Measurements from ENCODE around the gene GDF2. TPM values are rescaled to one million over a fixed set of nuclear protein-coding genes. Genes with fewer than 3 reads are reported as not detected.

The GDF2 gene
- total RNA-seq, 1 donor from 2014 or later: not detected

DNA sequence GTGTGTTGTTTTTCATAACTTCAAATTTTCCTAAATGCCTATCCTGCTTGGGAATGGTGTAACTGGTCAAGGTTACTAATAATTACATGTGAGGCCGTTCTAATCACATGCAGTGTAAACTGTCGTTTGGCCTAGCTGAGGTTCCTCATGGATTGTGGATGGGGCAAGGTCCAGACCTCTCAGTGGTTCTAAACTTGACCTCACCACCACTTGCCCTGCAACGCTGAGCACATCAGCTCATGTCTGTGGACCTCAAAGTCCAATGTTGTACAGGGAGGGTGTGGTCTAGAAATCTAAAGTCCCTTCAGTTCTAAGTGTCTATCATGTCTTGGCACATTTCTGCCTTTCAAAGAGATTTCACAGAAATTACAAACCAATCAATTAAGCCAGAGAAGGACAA, 41.5 kb downstream of the GDF2 start:
- DNase-seq: no peak
- TF ChIP-seq, protein P1, sequence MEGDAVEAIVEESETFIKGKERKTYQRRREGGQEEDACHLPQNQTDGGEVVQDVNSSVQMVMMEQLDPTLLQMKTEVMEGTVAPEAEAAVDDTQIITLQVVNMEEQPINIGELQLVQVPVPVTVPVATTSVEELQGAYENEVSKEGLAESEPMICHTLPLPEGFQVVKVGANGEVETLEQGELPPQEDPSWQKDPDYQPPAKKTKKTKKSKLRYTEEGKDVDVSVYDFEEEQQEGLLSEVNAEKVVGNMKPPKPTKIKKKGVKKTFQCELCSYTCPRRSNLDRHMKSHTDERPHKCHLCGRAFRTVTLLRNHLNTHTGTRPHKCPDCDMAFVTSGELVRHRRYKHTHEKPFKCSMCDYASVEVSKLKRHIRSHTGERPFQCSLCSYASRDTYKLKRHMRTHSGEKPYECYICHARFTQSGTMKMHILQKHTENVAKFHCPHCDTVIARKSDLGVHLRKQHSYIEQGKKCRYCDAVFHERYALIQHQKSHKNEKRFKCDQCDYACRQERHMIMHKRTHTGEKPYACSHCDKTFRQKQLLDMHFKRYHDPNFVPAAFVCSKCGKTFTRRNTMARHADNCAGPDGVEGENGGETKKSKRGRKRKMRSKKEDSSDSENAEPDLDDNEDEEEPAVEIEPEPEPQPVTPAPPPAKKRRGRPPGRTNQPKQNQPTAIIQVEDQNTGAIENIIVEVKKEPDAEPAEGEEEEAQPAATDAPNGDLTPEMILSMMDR (IDR thresholded peaks at IDR 0.05; ENCODE audit: partially characterized antibody, unreplicated experiment): no peak
- peaks cover 2% of the 10 kb centered on the region for H3K27me3 Mint-ChIP-seq (ENCODE audit: unreplicated experiment)
- no peak overlapping the region for H3K4me3 Mint-ChIP-seq (ENCODE audit: unreplicated experiment)
- no peaks in the 10 kb centered on the region for H3K36me3 Mint-ChIP-seq (ENCODE audit: unreplicated experiment)
- H3K27ac Mint-ChIP-seq (ENCODE audit: unreplicated experiment): no peak overlapping the region
- peaks cover 3% of the 10 kb centered on the region for H3K9me3 Mint-ChIP-seq (ENCODE audit: unreplicated experiment)
- H3K4me1 Mint-ChIP-seq (ENCODE audit: low read depth, unreplicated experiment): no peaks in the 10 kb centered on the region

- Mint-ChIP-seq H3K27me3 (ENCODE audit: unreplicated experiment) (peaks cover 1% of the 10 kb centered on the region), H3K36me3 (ENCODE audit: unreplicated experiment) (no peaks in the 10 kb centered on the region), H3K4me3 (ENCODE audit: unreplicated experiment) (no peak overlapping the region), H3K9me3 (ENCODE audit: unreplicated experiment) (peaks cover 2% of the 10 kb centered on the region), H3K4me1 (ENCODE audit: low read depth, unreplicated experiment) (no peaks in the 10 kb centered on the region), H3K27ac (ENCODE audit: unreplicated experiment) (no peak overlapping the region)
- no peak for DNase-seq
- TF ChIP-seq, protein P1 (IDR thresholded peaks at IDR 0.05; ENCODE audit: partially characterized antibody, unreplicated experiment): no peak
Observed at GRCh38 chr10:47364366-47364765, 42.1 kb downstream of the GDF2 start.

- no peaks in the 10 kb centered on the region for H3K4me1 Mint-ChIP-seq (ENCODE audit: low read depth, unreplicated experiment)
- H3K9me3 Mint-ChIP-seq (ENCODE audit: unreplicated experiment): peaks cover 4% of the 10 kb centered on the region
- TF ChIP-seq, protein P1 (IDR thresholded peaks at IDR 0.05; ENCODE audit: partially characterized antibody, unreplicated experiment): no peak
- H3K36me3 Mint-ChIP-seq (ENCODE audit: unreplicated experiment): no peaks in the 10 kb centered on the region
- no peak for DNase-seq
- H3K27ac Mint-ChIP-seq (ENCODE audit: unreplicated experiment): no peak overlapping the region
- no peaks in the 10 kb centered on the region for H3K27me3 Mint-ChIP-seq (ENCODE audit: unreplicated experiment)
- no peak overlapping the region for H3K4me3 Mint-ChIP-seq (ENCODE audit: unreplicated experiment)
Observed at GRCh38 chr10:47364911-47365310, 42.7 kb downstream of the GDF2 start.

DNA sequence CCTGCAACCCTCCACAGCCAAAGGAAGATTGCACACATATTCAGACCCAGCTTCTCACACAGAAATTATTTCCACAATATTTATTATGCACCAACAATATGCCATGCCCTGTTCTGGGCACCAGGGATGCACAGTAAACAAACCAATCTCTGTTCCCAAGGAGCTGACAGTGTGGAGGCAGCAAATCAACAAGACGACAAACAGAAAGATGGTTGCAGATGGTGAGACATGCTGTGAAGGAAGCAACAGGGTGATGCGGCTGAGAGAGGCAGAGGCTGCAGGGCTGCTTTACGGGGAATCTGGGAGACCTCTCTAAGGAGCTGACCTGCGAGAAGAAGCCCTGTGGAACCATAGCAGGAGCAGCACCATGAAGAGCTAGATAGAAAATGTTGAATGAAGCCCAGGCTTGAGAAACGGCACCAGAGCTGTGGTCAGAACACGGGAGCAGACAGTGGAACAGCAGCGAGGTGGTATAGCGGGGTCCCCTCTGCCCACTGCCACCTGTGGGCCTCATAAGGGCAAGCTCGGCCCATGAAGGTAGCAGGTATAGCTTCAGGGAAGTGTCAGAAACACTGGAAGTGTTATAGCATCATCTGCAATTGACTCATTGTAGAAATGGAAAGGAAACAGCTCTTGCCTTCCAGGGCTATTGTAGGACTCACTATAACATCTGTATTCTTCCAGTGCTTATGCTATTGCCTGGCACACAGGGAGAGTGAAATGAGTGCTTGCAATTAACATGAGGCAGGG, 43.4 kb downstream of the GDF2 start:
- peak overlapping the region; percentile 11 for H3K27ac Mint-ChIP-seq (ENCODE audit: unreplicated experiment)
- H3K27me3 Mint-ChIP-seq (ENCODE audit: unreplicated experiment): peaks cover 4% of the 10 kb centered on the region
- DNase-seq: no peak
- no peak overlapping the region for H3K4me3 Mint-ChIP-seq (ENCODE audit: unreplicated experiment)
- TF ChIP-seq, protein P1 (IDR thresholded peaks at IDR 0.05; ENCODE audit: partially characterized antibody, unreplicated experiment): no peak
- peaks cover 4% of the 10 kb centered on the region for H3K4me1 Mint-ChIP-seq (ENCODE audit: low read depth, unreplicated experiment)
- H3K9me3 Mint-ChIP-seq (ENCODE audit: unreplicated experiment): peaks cover 4% of the 10 kb centered on the region
- no peaks in the 10 kb centered on the region for H3K36me3 Mint-ChIP-seq (ENCODE audit: unreplicated experiment)

- no peaks in the 10 kb centered on the region for H3K36me3 Mint-ChIP-seq (ENCODE audit: unreplicated experiment)
- peak overlapping the region; percentile 11 for H3K27ac Mint-ChIP-seq (ENCODE audit: unreplicated experiment)
- TF ChIP-seq, protein P1 (IDR thresholded peaks at IDR 0.05; ENCODE audit: partially characterized antibody, unreplicated experiment): no peak
- H3K4me1 Mint-ChIP-seq (ENCODE audit: low read depth, unreplicated experiment): peaks cover 6% of the 10 kb centered on the region
- peaks cover 4% of the 10 kb centered on the region for H3K27me3 Mint-ChIP-seq (ENCODE audit: unreplicated experiment)
- peaks cover 4% of the 10 kb centered on the region for H3K9me3 Mint-ChIP-seq (ENCODE audit: unreplicated experiment)
- H3K4me3 Mint-ChIP-seq (ENCODE audit: unreplicated experiment): no peak overlapping the region
- no peak for DNase-seq
Observed at GRCh38 chr10:47366181-47366631, 44.0 kb downstream of the GDF2 start.

Data from glutamatergic neuron (in vitro differentiated cells).